ENCODE results near the gene ZCCHC18.
"Not testable (repeated sequence)": the region's sequence is repeated elsewhere in the genome, so short reads cannot be mapped to it uniquely, and the experiment has no call there.

- not testable (repeated sequence) for TF ChIP-seq TAF1 (IDR thresholded peaks at IDR 0.05; ENCODE audit: borderline replicate concordance, low read depth, low read length); CTCF (IDR thresholded peaks at IDR 0.05); RFX5 (IDR thresholded peaks at IDR 0.05; ENCODE audit: low read length); JUND (IDR thresholded peaks at IDR 0.05); NFIC (IDR thresholded peaks at IDR 0.05; ENCODE audit: borderline replicate concordance); NRF1 (IDR thresholded peaks at IDR 0.05; ENCODE audit: low read depth, low read length); REST (IDR thresholded peaks at IDR 0.05; ENCODE audit: low read depth, low read length); FOXJ3 (CRISPR knock-in tag; IDR thresholded peaks at IDR 0.05); POLR2AphosphoS5 (IDR thresholded peaks at IDR 0.05; ENCODE audit: low read depth, low read length)
Observed at GRCh38 chrX:104110491-104111240, 1.7 kb upstream of the ZCCHC18 start.
